ENCODE measurements around the gene LRRC53. TPM values are rescaled to one million over a fixed set of nuclear protein-coding genes. Genes with fewer than 3 reads are reported as not detected.

Gene LRRC53
- total and polyA plus RNA-seq, 2 experiments from 2014 or later = 0.09 to 0.16 TPM

DNA sequence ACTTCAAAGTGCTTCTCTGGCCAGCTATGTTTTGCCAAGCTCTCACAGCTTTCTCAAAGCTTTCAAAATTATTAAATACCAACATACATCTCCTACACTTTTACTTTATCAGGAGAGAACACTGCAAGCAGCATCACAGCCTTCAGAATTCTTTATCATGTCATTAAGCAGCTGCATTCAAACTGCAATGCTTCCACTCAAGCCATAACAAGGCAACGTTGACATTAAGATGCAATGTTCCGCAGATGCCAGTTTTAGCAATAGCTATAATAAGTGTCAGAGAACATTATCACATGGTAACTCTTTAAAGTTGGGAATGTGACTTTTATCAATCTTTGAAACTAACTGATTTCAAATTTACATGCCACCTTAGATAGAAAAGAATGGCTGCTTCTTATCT lies 91.9 kb downstream of the LRRC53 start:
- H3K9me3 ChIP-seq (ENCODE audit: low read depth) = no peaks in the 10 kb centered on the region
- H3K27ac ChIP-seq = no peak overlapping the region
- no peaks in the 10 kb centered on the region for H3K27me3 ChIP-seq
- no peak overlapping the region for H3K4me3 ChIP-seq
- H3K36me3 ChIP-seq = no peaks in the 10 kb centered on the region
- DNase-seq (ENCODE audit: low read depth in 1 of 2, low spot score in 1 of 2) = no peak
- peaks cover 52% of the 10 kb centered on the region for H3K4me1 ChIP-seq (ENCODE audit: low read depth)
- TF ChIP-seq CTCF (IDR thresholded peaks at IDR 0.05; ENCODE audit: low read depth, low read length) = no peak

Other genes starting within 250 kb of the LRRC53 start
- 0.14 and 0.15 TPM in 2 replicates for gene ERICH3, start 161.2 kb upstream of the LRRC53 start, total RNA-seq
- gene ERICH3, start 161.2 kb upstream of the LRRC53 start, polyA plus RNA-seq = not detected in 2 replicates
- gene CRYZ, start 220.4 kb upstream of the LRRC53 start, total RNA-seq = 50.1 and 62.2 TPM in 2 replicates
- 99.8 and 101 TPM in 2 replicates for gene CRYZ, start 220.4 kb upstream of the LRRC53 start, polyA plus RNA-seq
- gene TYW3, start 220.5 kb upstream of the LRRC53 start, total RNA-seq = 8.5 and 10.9 TPM in 2 replicates
- gene TYW3, start 220.5 kb upstream of the LRRC53 start, polyA plus RNA-seq = 22.0 and 22.9 TPM in 2 replicates

Measured in cardiac muscle cell (in vitro differentiated cells and primary cell).